AG09309 (cell line): ENCODE results near the gene SLC7A1.

Experiments
- DNase-seq: peaks from one replicate; pipeline ENCODE4 v3.0.0-alpha.2; 2010; ENCODE audit warnings: low read depth
- H3K4me3 ChIP-seq: 2 replicates; pipeline ENCODE4 v1.5.1; 2011; ENCODE audit warnings: mild to moderate bottlenecking, low read depth, low read length, moderate library complexity; ENCODE audit not compliant: control insufficient read depth
- CTCF ChIP-seq: IDR thresholded peaks from 2 replicates; pipeline ENCODE4 v1.5.1; 2011; ENCODE audit warnings: mild to moderate bottlenecking, low read depth, low read length, inconsistent platforms; ENCODE audit not compliant: insufficient read depth, control insufficient read depth; ENCODE audit errors: missing control alignments

SLC7A1 gene

GRCh38 chr13:29479716-29480492 is 115.6 kb downstream of the SLC7A1 start:
- no peak for TF ChIP-seq CTCF
- DNase-seq = no peak
- no peak overlapping the region for H3K4me3 ChIP-seq

- no peak for TF ChIP-seq CTCF
- no peak overlapping the region for H3K4me3 ChIP-seq
- no peak for DNase-seq
Observed at GRCh38 chr13:29476046-29476445, 119.4 kb downstream of the SLC7A1 start.

- no peak overlapping the region for H3K4me3 ChIP-seq
- TF ChIP-seq CTCF = no peak
- DNase-seq = peak; percentile 31
Observed at GRCh38 chr13:29474991-29475390, 120.5 kb downstream of the SLC7A1 start.

GRCh38 chr13:29473166-29473565 is 122.3 kb downstream of the SLC7A1 start:
- no peak for TF ChIP-seq CTCF
- DNase-seq = no peak
- no peak overlapping the region for H3K4me3 ChIP-seq

- DNase-seq = no peak
- peak; percentile 98 for TF ChIP-seq CTCF
- H3K4me3 ChIP-seq = no peak overlapping the region
Observed at GRCh38 chr13:29472332-29472961, 123.0 kb downstream of the SLC7A1 start.

GRCh38 chr13:29471551-29471950 is 123.9 kb downstream of the SLC7A1 start:
- no peak for TF ChIP-seq CTCF
- no peak for DNase-seq

More at GRCh38 chr13:29471551-29471950, 123.9 kb downstream of the SLC7A1 start:
- H3K4me3 ChIP-seq = no peak overlapping the region
